Tibial artery (tissue), 4 donors: ENCODE measurements around the gene ECM1.
A peak's percentile ranks its signal among the peaks of the same experiment; 100 is the strongest.

Experiments
- DNase-seq, 2 donors: peaks; one replicate each; pipeline ENCODE4 v3.0.0-alpha.2; 2019
- H3K27ac ChIP-seq, 2 donors: fragments of 200-600 bp; sonication (generic) in 1 of 2; 1 replicate in 1 of 2; 2 replicates in 1 of 2; pipeline ENCODE4 v1.5.1; 2018 to 2019; ENCODE audit warnings: mild to moderate bottlenecking in 1 of 2
- H3K27me3 ChIP-seq, 2 donors: fragments of 200-600 bp; sonication (generic) in 1 of 2; one replicate each; pipeline versions ENCODE4 v1.5.1 to v1.6.0; 2016 to 2019
- H3K36me3 ChIP-seq, 3 donors: fragments of 200-600 bp; sonication (generic) in 2 of 3; one replicate each; pipeline ENCODE4 v1.5.1; 2016 to 2019; ENCODE audit warnings: mild to moderate bottlenecking in 2 of 3
- H3K4me1 ChIP-seq, 4 donors: fragments of 200-600 bp; sonication (generic) in 2 of 4; 1 replicate in 3 of 4; 2 replicates in 1 of 4; pipeline ENCODE4 v1.5.1; 2016 to 2019
- H3K4me3 ChIP-seq, 2 donors: fragments of 200-600 bp; sonication (generic) in 1 of 2; 1 replicate in 1 of 2; 2 replicates in 1 of 2; pipeline ENCODE4 v1.5.1; 2018 to 2019; ENCODE audit warnings: mild to moderate bottlenecking in 2 of 2
- H3K9me3 ChIP-seq, 3 donors: fragments of 200-600 bp; sonication (generic) in 1 of 3; one replicate each; pipeline ENCODE4 v1.5.1; 2016 to 2019
- CTCF ChIP-seq, 2 experiments: fragments of 200-600 bp in 1 of 2; fragments of 450-650 bp in 1 of 2; IDR thresholded peaks; one replicate each; pipeline ENCODE4 v1.5.1; 2017 to 2019; ENCODE audit warnings: antibody characterized with exemption in 2 of 2, mild to moderate bottlenecking in 1 of 2, moderate library complexity in 1 of 2
- intact Hi-C: fragments of 100-400 bp; cut with DNase I; formaldehyde crosslinking; loops from one replicate; pipeline ENCODE4 v1.15.0; 2023; ENCODE audit warnings: low total_unique reads

Gene ECM1

GRCh38 chr1:150511985-150512660 lies 4.2 kb downstream of the ECM1 start:
- no peak for DNase-seq
- H3K27ac ChIP-seq, result no peak overlapping the region

GRCh38 chr1:150512846-150513245 lies 4.9 kb downstream of the ECM1 start:
- peaks cover 0 to 23% (median 8%) of the 10 kb centered on the region in 3 donors for H3K36me3 ChIP-seq
- no peak overlapping the region for H3K27ac ChIP-seq
- H3K9me3 ChIP-seq, result no peaks in the 10 kb centered on the region
- peaks cover 5 to 31% (median 16%) of the 10 kb centered on the region in 4 donors for H3K4me1 ChIP-seq
- no peaks in the 10 kb centered on the region for H3K27me3 ChIP-seq
- no peak for DNase-seq
- H3K4me3 ChIP-seq, result no peak overlapping the region
- intact Hi-C loops, result no loop called here
- no peak for TF ChIP-seq CTCF (IDR thresholded peaks at IDR 0.05)

More at GRCh38 chr1:150511985-150512660, 4.2 kb downstream of the ECM1 start:
- Histone ChIP-seq H3K9me3 (no peaks in the 10 kb centered on the region), H3K36me3 (peaks cover 0 to 29% (median 9%) of the 10 kb centered on the region in 3 donors), H3K27me3 (no peaks in the 10 kb centered on the region), H3K4me1 (peaks cover 5 to 34% (median 18%) of the 10 kb centered on the region in 4 donors), H3K4me3 (no peak overlapping the region)
- intact Hi-C loops, result no loop called here
- no peak for TF ChIP-seq CTCF (IDR thresholded peaks at IDR 0.05)

GRCh38 chr1:150513351-150513791 lies 5.5 kb downstream of the ECM1 start:
- intact Hi-C loops, result no loop called here
- no peak for TF ChIP-seq CTCF (IDR thresholded peaks at IDR 0.05)
- Histone ChIP-seq H3K27me3 (no peaks in the 10 kb centered on the region), H3K4me3 (no peak overlapping the region), H3K9me3 (no peaks in the 10 kb centered on the region), H3K27ac (no peak overlapping the region), H3K36me3 (peaks cover 0 to 23% (median 8%) of the 10 kb centered on the region in 3 donors), H3K4me1 (peaks cover 5 to 26% (median 13%) of the 10 kb centered on the region in 4 donors)
- DNase-seq, result no peak

GRCh38 chr1:150514260-150514659 lies 6.4 kb downstream of the ECM1 start:
- Histone ChIP-seq H3K4me1 (peaks cover 5 to 19% (median 10%) of the 10 kb centered on the region in 4 donors), H3K27me3 (no peaks in the 10 kb centered on the region), H3K27ac (no peak overlapping the region), H3K4me3 (no peak overlapping the region), H3K9me3 (no peaks in the 10 kb centered on the region), H3K36me3 (peaks cover 0 to 23% (median 8%) of the 10 kb centered on the region in 3 donors)
- intact Hi-C loops, result no loop called here
- no peak for TF ChIP-seq CTCF (IDR thresholded peaks at IDR 0.05)
- DNase-seq, result no peak

GRCh38 chr1:150514913-150515327 lies 7.0 kb downstream of the ECM1 start:
- H3K27ac ChIP-seq, result peak overlapping the region; percentile 74 to 75

More at GRCh38 chr1:150514913-150515327, 7.0 kb downstream of the ECM1 start:
- DNase-seq, result no peak
- no peaks in the 10 kb centered on the region for H3K27me3 ChIP-seq
- H3K9me3 ChIP-seq, result no peaks in the 10 kb centered on the region
- peaks cover 0 to 23% (median 8%) of the 10 kb centered on the region in 3 donors for H3K36me3 ChIP-seq
- peaks cover 5 to 19% (median 10%) of the 10 kb centered on the region in 4 donors for H3K4me1 ChIP-seq
- TF ChIP-seq CTCF (IDR thresholded peaks at IDR 0.05), result no peak
- peak overlapping the region; percentile 61 to 78 for H3K4me3 ChIP-seq
- intact Hi-C loops, result no loop called here
